HG03064 (cell line): Measurements from ENCODE around the gene MS4A4A.

ENCODE experiments used
- ATAC-seq: cut with Tn5 transposase; IDR thresholded peaks from one replicate; pipeline ENCODE4 v1.9.1; 2021; ENCODE audit warnings: low read depth; ENCODE audit not compliant: unreplicated experiment

Gene MS4A4A

DNA sequence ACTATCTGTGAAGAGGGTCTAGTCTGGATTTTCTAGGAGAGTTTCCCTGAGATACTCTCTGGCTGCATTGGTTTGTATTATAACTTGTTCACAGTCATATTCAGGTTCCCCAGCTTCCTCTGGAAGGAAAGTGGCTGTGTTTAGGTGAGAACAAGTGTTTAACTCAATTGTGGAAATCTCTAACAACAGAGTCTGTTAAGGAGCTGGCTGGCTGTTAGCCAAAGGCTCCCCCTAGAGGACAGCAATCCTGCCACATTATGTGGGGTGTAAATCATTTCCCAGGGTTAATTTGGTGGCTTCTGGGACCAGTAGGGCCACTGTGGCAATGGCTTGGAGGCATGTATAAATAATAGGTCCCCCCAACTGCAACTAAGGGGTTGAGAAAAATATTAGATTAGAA is 65.0 kb downstream of the MS4A4A start:
- no peak for ATAC-seq

DNA sequence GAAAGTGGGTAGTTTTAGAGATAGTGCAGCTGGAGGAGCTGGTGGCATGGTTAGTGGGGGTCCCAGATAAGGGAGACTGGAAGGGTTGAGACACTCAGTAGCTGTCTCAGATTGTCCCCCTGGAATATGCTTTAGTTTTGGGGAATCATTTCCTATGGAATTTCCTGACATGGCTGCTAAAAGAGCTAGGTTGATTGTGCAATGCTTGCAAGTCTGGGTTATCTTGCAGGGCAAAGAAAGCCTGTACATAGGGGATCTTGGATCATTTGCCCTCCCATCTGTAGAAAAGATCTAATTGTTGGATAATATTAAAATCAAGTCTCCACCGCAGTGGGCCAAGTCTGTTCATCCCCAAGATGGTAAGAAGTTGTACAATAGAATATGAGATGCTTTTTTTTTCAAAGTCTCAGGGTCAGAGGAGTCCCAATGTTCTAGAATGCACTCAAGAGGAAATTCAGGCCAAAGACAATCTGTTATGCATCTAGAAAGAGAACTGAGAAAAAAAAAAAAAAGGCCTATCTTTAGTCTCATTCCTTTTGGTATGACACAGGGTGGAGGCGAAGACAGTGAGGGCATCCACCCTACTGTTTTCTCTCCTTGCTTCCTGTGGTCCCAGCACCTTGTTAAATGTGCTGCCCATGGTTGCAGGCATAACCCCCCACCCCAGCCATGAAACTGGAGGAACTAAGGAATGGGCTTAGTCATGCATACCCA is 66.8 kb downstream of the MS4A4A start:
- ATAC-seq, result no peak

DNA sequence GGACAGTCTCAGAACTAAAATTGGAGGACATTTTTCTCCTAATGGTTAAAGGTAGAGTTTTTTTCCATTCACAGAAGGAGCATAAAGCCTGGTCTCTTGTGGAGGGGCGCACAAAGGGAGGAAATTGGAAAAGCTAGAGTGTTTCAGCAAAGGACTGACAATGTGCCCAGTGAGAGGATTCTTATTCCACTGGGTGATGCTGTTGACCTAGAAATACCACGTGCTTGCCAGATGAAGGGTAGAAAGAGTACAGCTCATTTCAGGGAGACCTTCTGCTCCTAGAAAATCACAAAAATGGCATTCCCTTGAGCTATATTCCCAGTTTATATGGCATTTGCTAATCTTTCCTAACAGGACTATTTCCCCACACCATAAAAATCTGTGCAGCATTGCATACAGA is 67.7 kb downstream of the MS4A4A start:
- no peak for ATAC-seq

DNA sequence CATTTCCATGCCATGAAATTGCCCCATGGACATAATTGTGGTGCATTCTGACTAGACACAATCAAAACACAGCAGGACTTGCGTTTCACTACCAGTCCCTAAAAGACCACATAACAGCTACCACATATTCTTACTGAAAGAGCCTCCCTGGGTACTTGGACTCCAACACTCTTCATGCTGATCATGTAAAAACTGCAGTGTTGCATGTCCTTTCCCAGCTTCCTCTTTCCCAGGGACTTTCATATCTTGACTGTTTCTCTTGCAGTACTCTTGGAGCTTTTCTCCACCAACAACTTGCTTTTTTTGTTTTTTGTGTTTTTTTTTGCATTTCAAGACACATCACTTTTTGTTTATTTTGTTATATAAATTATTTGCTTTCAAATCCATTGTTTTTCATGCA is 69.5 kb downstream of the MS4A4A start:
- ATAC-seq, result no peak

DNA sequence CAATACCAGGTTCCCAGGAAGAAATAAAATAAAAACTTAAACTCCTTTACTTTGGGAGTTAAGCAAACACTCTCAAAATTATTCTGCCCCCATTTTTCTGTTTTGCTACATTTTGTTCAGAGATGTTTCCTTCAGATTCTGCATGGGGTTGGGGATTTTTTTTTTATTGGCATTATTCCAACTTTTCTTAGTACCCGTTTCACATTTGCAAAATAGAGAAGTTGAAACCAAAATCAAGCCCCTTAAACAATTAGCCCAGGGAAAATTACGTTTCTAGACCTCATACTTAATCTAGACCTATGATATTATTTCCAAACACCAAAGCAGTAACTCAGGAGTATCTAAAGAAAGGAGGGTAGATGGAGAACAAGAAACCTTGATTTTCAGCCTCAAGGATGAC is 77.3 kb downstream of the MS4A4A start:
- no peak for ATAC-seq
